ENCODE measurements around the gene CLDN9.

The CLDN9 gene, protein sequence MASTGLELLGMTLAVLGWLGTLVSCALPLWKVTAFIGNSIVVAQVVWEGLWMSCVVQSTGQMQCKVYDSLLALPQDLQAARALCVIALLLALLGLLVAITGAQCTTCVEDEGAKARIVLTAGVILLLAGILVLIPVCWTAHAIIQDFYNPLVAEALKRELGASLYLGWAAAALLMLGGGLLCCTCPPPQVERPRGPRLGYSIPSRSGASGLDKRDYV

DNA sequence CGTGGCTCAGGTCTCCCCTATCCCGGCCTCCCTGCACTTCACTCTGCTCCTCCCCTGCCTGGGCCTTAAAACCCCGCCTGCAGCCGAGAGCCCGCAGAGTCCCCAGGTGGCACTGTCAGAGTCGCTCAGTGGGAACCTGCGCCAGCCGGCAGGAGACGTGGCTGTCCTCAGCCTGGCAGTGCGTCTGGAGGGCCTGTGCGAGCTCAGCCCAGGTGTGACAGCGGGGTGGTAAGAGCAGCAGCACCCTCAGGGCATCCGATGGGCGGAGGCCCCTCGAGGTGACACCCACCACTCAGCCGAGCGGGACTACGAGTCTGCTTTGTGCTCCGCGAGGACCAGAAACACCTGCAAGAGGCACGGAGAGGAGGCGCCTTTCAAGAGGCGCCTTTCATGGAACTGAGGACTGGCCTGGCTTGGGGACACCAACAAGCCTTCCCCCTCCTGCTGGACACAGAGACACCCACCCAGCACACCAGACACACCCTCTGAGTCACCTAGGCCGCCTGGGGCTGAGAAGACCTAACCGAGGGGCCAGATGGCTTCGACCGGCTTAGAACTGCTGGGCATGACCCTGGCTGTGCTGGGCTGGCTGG is at the start of gene CLDN9:
CLDN9 (plus strand) TSS at position 96 of the 593 bp plus-strand sequence; CDS start at position 536, 440 bp downstream.
- peak; percentile 23 for DNase-seq

DNA sequence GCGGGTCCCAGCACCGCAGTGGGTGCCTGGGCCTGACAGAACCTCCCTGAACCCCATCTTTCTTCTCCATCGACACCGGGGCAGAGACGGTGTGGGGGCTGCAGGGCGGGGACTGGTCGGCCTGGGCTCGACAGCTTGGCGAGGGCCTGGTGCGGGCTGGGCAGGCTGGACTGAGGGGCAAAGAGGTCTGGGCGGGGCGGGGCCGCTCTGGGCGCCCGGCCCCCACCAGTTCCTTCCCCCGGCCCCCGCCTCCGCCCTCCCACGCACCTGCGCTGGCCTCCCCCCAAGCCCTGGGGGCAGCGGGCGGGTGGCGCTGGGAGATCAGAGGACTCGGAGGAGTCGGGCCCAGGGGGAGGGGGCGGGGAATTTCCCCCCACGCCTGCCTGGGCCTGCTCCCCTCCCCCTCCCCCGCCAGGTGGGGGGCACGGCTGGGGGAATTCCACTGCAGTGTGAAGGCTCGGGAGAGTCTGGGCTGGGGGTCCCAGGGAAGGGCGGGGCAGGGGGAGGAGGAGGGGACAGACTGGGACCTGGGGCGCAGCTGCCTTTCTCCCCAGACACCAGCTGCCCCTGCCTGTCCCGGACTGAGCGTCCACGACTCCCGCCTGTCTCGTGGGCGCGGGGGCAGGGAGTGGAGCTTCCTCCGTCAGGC is 49.5 kb upstream of the CLDN9 start:
- no peak for DNase-seq

DNA sequence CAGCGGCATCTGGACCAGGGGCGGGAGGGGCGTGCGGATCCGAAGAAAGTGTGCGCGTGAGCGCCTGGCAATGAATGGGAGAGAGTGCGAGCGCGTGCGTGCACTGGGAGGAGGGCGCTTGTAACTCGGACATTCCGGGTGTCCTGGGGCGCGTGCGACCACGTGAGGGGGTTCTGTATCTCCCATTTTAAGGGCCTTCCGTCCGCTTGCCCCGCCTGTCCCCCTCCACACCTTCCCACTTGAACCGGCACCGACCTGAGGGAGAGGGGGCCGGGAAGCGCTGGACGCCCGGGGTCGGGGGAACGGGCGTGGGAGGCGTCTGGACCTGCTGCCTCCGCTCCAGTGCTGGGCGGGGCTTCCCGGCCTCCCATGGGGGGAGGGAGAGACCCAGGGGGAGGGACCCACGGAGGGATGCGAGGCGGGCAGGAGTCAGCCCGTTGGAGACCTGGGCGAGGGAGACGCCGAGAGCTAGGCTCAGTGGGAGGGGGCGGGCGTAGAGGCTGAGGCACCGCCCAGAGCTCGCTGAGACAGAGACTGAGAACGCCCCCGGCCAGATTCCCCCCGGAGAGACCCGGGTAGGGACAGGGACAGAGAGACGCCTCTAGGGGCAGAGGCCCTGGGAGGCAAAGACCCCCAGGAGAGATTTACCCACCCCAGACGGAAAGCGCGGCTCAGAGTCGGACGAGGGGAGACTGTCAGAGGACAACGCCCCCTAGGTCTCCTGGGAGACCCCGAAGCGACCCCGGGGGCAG is 48.8 kb upstream of the CLDN9 start, which contains the start of gene KREMEN2:
KREMEN2 (plus strand) TSS at position 553 of the 752 bp plus-strand sequence. CDS start 246 bp downstream, outside the sequence.
- DNase-seq = peak; percentile 36

- DNase-seq = peak; percentile 71
Measured at GRCh38 chr16:2964475-2965336, 48.0 kb upstream of the CLDN9 start.

- no peak for DNase-seq
Measured at GRCh38 chr16:2966043-2966807, 46.5 kb upstream of the CLDN9 start.

- peak; percentile 22 for DNase-seq
Measured at GRCh38 chr16:2966808-2967191, 45.9 kb upstream of the CLDN9 start.

GRCh38 chr16:2967211-2967631 is 45.5 kb upstream of the CLDN9 start:
- DNase-seq = no peak

- no peak for DNase-seq
Measured at GRCh38 chr16:2967721-2968161, 45.0 kb upstream of the CLDN9 start.

DNA sequence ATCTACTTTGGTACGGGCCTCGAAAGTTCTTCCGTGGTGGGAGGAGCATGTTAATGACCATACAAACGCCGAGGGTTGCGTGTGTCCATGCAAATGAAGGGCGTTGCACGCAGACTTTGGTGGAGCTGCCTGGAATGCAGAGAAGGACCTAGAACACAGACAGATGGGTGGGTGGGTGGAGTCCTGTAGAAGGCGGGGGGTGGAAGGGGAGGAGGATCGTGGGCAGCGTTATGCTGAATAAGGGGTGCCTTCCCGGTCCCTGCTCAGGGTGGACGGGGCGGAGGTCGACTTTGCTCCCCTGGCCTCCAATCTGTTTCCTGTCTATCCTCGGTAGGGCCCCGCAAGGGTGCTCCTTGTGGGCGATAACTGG is 44.4 kb upstream of the CLDN9 start:
- no peak for DNase-seq

- peak; percentile 81 for DNase-seq
Measured at GRCh38 chr16:2968738-2969544, 43.8 kb upstream of the CLDN9 start, which contains the start of gene PAQR4. TSS of gene PAQR4 (plus strand) at chr16:2969348. CDS start at chr16:2969675, 327 bp downstream.

DNA sequence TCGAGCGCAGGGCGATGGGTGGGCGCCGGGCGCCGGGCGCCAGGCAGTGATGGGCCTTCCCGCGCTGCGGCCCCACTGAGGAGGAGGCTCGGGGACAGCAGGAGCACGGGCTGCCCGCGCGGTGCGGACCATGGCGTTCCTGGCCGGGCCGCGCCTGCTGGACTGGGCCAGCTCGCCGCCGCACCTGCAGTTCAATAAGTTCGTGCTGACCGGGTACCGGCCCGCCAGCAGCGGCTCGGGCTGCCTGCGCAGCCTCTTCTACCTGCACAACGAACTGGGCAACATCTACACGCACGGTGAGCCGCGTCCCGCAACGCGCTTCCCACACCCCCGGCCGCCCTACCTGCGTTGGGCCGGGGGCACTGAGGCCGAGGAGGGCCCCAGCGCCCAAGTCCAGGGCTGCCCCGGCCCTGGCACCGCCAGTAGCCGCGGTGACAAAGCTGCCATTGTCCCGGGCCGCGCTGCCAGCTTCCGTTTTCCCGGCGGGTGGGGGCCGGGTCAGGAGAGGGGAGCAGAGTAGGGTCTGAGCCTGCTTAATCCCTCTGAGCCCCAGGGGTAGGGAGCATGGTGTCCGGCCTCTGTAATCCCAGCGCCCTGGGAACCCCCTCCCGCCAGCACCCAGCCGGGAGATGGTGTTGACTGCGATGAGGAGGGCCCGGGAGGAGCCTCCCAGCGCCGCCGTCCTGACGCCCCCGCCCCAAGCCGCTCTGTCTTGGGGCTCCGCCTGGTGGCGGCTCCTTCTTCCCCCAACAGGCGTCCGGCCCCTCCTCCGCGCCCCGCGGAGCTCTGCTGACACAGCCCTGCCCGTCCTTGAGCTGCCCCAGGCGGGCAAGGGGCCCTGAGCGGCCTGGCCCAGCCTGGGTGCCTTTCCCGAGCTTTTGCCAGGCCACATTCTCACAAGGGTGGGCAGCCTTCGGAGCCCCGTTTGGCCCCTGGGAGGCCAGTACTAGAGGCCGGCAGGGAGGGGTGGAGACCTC is 42.9 kb upstream of the CLDN9 start:
- DNase-seq = peak; percentile 69

GRCh38 chr16:2970563-2970962 is 42.2 kb upstream of the CLDN9 start:
- DNase-seq = no peak

DNA sequence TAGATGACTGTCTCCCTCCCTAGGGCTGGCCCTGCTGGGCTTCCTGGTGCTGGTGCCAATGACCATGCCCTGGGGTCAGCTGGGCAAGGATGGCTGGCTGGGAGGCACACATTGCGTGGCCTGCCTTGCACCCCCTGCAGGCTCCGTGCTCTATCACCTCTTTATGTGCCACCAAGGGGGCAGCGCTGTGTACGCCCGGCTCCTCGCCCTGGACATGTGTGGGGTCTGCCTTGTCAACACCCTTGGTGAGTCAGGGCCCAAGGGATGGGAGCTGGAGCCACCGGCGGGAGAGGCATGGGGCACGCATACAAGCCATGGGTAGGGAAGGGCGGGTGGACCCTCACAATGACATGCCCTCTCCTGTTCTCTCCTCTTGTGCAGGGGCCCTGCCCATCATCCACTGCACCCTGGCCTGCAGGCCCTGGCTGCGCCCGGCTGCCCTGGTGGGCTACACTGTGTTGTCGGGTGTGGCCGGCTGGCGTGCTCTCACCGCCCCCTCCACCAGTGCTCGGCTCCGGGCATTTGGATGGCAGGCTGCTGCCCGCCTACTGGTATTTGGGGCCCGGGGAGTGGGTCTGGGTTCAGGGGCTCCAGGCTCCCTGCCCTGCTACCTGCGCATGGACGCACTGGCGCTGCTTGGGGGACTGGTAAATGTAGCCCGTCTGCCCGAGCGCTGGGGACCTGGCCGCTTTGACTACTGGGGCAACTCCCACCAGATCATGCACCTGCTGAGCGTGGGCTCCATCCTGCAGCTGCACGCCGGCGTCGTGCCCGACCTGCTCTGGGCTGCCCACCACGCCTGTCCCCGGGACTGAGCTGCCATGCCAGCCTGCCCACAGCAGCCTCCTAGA is 41.4 kb upstream of the CLDN9 start:
- DNase-seq = no peak

DNA sequence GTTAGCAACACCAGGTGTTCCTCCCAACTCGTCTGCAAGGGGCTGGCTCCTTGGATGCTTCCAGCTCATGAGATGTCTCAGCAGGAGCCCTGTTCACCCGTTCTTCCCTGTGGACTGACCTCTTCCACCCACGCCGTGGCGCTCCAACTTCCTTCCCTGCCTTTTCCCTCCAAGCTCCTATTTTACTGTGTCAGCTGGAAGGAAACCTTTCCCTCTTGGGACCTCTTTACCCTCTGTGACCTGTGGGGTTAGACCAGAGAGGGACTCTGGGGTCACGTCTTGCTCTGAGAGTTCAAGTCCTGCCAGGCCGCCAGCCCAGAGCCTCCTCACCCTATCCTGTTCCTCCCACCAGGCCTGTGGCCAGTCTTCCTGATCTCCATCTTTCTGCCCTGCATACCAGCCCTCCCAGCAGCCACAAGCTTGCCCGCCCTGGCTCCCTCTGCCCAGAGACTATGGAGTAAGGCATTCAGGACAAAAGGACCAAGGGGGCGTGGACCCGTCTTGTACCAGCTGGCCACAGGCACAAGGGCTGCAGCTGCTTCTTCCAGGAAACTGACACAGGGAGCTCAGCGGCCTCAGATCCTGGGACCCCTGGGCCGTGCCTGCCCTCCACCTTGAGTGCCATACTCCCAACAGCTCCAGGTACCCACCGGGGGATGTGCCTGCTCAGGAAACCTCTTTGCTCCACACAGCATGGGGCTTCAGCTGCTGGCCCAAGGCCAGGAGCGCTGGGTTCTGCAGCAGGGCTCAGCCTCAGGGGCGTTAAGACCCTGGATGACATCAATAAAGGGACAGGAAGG is 40.5 kb upstream of the CLDN9 start:
- no peak for DNase-seq

DNA sequence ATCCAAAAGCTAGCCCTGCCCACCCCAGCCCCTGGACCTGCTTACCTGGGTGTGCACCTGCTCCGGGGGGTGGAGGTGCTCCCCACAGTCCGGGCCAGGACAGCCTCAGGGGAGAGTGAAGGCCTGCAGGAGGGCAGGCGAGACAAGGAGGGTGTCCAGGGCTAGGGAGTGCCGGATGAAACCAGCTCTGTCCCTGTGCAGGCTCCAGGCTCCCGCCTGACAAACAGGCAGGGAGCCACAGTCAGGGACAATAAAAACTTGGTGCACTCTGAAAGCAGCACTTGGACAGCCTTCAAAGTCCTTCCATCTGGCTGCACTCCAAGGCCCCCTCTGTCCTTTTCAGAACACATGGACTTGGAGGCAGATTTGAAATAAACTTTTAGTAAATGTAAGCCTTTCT is 39.6 kb upstream of the CLDN9 start:
- DNase-seq = no peak

DNA sequence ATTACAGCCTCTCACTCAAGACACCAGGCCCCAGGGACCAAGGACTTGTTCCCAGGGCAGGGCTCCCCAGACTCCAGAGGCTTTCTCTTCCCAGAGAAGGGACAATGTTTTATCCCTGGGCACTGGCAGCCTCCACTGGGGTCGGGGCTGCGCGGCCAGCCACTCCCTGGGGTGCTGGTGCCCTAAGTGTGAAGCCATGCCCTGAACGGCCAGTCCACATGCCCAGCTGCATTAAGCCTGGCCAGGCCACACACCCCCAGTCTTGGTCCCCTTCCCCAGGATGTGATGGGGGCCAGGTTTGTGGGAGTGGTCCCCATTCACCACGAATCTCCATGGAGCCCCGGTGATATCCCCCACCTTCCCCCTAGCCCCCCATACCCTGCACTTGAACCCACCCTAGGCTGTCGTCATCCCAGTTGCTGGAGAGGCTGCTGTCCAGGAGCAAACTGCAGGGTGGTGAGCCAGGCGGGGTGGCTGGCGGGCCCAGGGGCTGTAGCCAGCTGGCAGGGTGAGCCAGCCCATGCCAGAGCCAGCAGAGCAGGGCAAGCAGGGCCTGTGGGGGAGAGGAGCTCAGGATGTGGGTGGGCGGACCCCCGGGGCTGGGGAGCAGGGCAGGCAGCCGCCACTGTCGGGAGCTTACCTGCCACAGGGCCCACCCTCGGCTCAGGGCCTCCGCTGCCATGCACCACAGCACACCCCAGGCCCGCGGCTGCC is 39.0 kb upstream of the CLDN9 start:
- no peak for DNase-seq
